Measurements from ENCODE around the gene DLX6.

The DLX6 gene

DNA sequence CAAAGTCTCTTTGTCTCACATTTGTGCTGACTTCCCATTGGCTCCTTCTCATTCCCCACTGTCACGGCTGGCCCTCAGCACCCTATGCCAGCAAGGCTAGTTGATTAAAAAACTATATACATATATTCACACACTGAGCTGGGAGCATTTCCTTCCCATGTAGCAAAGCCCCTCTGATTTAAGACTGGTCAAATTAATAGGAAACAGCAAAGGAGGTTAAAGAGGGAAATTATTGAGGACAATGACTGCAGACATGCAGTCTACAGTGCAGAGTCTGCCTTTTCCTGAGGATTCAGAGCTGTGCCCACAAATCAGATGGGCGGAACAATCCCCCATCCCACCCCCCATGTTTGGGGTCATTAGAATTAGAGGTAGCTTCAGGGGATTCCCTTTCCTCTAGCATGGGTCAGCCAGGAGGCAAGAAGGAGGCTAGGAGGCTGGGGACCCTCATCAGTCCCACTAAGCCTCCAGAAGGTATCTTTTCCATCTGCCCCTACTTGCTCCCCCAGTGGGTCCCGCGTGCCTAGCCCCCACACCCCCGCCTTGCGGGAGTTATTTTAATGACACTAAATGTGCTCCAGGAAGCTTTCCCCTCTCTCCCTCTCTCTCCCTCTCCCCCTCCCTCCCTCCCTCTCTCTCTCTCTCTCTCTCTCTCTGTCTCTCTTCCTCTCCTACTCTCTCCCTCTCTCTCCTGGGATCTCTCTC, 9.8 kb upstream of the DLX6 start:
- DNase-seq (ENCODE audit: low read depth in 3 of 3): no peak

DNA sequence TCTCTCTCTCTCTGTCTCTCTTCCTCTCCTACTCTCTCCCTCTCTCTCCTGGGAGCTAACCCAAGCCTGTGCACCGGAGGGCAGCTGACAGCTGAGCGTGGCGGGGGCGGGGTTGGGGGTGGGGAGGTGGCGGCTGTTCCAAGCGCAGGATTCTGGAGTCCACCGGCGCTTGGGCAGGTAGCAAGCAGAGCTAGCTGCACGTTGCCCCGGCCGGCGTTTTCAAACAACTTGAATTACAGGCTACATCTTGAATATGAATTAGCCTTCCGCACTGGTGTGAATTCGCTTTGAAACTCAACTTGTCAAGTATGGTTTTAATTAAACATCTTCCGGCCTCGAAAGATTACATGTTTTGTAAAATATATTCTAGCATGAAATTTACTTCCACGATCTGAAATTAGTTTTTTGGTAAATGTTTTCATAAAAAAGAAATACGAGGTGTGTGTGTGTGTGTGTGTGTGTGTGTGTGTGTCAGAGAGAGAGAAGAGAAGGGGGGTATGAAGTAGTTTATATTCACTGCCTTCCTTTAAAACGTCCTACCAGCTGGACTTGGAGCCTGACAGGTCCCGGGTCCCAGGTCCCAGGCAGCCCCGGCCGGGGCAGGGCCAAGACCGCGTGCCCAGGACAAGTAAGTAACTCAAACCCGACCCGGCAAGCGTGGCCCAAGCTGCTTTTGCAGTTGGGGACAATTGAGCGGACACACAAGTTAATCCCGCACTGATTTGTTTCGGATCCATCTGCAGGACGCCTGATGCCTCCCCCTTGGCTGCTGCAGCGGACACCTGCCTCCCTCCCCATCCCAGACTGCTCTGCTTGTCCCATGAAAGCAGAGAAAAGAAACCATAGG, 9.0 kb upstream of the DLX6 start:
- no peak for DNase-seq (ENCODE audit: low read depth in 3 of 3)

DNA sequence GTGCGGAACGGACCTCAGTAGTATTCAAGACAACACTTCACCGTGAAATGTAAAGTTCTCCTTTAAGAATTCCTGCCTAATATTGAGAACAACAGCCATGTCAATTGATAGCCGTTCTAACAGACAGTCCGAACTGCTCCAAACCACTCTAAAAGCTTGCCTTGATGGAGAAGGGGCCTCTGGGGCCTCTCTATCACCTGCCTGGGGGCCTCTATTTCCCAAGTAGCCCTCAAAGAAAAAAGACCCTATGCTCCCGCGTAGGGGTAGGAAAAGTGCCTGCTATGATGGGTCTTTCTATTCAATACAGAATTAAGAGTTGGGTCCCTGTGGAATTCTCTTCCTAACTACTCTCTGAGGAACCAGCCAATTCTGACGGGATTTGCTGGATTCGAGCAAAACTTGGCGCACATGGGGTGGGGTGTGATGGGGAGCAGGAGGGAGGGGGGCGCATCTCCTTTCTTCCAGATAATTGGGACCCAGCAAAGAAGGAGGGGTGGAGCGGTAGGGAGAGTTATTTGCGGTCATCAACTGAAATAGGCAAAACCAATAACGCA, 8.3 kb upstream of the DLX6 start:
- DNase-seq (ENCODE audit: low read depth in 3 of 3): no peak

DNA sequence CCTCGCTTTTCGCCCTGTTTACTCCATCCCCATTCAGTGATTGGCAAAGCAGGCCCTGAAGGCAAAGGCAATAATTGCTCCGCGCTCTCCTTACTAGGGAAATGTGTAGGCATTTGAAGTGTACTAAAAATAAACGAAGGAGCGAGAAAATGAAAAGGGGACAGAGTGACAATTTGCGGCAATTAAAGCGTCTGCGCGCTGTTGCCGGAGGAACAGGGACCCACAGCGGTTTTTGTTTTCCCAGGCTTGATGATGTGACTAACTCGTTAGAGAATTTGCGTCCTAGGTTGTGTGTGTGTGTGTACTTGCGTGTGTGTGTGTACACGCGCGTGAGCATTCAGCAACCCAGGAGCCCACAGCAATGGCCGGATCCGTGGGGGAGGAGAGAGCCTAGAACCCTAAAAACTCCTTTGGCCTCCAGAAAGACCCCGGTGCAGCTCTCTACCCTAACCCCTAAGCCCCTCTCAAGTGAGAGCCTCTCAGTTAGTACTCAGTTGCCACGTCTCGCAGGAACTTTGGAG, 7.8 kb upstream of the DLX6 start:
- no peak for DNase-seq (ENCODE audit: low read depth in 3 of 3)

DNA sequence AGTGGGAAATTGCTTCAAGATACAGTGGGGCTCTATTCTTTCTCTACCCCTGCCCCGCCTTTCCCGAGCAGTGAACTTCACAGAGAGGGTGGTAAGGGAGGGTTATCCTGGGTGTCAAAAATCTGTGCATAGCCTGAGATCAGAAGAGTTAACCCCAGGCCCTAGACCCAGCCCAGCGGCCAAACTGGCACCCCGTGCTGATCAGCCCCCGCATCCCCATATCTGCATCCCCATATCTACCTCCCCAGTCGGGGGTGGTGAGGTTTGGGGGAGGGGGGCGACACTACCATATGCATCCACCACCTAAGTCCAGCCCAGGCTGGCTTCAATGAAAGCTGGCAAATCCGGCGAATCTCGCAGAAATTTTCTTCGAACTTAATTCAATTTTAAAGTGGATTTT, 7.0 kb upstream of the DLX6 start:
- DNase-seq (ENCODE audit: low read depth in 3 of 3): no peak

DNA sequence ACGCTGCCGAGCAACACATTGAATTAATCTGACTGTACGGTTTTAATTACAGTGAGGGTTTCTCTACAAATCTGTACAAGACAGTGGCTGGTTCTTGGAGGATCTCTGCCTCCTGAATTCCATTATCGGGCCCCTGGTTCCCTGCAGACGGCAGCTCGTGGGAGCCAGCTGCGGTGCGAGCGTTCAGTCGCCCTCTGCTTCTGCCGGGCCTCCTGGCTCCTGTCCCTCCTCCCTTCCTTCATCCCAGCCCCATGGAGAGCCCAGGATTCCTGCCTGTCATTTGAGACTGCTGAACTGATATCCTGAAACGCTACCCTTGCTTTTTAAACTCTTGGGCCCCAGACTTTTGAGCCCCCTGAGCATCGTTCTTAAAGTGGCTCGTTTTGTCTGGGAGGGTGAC, 6.6 kb upstream of the DLX6 start:
- DNase-seq (ENCODE audit: low read depth in 3 of 3): no peak

DNA sequence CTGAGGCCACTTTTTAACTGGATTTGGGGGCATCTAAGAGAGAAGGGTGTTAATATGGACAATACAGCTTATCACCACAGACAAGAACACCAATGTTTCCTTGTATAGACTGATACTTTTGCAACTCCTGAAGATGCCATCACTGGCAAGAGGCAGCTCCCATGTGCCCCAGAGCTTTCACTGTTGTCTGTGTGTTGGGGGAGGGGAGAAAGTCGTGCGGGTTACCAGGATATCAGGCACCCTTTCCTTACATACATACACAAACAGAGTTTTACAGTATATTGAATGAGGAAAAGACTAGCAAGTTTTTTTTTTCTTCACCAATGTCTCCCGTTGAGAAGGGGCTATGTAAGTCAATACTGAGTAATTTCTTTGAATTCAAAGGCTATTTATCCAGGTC, 4.1 kb upstream of the DLX6 start:
- DNase-seq (ENCODE audit: low read depth in 3 of 3): no peak

DNA sequence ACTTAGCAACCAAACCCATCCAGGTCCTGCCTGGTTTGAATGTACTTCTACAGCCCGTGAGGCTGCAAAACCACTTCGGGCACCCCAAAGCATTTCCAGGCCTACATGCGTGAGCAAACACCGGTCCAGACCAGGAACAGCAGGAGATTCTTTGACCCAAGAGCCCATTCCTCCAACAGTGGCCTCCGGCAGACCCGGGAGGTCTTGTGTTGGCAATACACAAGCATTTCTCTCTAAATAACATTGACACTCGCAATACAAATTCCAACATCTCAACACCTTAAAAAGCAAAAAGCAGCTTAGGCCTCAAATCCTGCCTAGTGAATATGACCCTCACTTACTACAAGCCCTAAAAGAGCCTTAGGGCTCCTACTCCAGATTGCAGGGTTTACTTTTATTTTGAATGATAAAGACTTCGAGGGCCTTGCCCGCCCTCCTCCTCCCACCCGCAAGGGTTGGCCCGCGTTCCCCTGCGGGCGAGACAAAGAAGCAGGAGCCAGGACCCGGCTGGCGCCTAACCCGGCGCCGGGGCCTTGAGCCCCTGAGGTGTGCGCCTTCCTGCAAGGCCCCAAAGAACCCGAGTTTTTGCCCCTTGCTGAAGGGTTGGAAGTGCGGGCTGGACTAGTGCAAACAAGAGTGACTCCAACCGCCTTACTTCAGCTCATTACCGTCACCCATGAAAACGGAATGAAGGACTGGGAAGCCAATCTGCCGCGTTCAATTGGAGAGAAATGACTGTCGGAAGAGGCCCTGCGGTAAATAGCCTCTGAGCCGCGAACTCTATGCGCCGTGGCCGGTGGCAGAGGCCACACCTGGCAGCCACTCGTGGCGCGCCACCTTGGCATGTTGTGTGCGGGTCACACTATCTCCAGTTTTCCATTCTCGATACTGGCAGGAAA, 3.4 kb upstream of the DLX6 start:
- no peak for DNase-seq (ENCODE audit: low read depth in 3 of 3)

DNA sequence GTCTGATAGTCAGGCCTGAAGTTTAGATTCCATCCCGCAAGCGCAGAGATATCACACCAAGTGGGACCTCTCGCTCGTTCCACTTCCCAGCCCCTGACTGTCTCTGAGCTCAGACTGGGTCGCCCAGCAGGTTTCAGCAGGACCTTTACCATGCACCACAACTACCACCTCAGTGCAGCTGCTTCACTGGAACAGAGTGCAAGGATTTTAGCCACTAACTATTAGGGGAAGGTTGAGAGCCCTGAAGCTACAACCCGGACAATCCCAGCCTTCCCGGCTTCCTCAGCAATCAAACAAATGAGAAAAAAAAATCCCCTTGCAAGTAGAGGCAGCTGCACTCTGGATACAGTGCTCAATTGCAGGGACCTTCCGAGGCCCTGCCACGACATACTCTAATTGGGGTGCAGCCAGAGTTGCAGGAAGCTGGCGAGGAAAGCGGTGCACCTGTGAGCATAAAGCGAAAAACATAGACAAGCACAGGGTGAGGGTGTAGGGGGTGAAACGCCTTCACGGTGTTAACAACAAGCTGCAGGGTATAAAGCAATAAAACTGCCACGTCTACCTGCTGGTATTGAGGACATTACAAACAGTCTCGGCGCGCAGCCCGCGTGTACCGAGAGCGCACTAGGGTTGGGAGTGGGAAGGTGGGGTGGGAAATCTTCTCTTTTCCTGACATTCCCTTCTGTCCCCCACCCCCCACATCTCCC, 2.6 kb upstream of the DLX6 start:
- DNase-seq (ENCODE audit: low read depth in 3 of 3): no peak

DNA sequence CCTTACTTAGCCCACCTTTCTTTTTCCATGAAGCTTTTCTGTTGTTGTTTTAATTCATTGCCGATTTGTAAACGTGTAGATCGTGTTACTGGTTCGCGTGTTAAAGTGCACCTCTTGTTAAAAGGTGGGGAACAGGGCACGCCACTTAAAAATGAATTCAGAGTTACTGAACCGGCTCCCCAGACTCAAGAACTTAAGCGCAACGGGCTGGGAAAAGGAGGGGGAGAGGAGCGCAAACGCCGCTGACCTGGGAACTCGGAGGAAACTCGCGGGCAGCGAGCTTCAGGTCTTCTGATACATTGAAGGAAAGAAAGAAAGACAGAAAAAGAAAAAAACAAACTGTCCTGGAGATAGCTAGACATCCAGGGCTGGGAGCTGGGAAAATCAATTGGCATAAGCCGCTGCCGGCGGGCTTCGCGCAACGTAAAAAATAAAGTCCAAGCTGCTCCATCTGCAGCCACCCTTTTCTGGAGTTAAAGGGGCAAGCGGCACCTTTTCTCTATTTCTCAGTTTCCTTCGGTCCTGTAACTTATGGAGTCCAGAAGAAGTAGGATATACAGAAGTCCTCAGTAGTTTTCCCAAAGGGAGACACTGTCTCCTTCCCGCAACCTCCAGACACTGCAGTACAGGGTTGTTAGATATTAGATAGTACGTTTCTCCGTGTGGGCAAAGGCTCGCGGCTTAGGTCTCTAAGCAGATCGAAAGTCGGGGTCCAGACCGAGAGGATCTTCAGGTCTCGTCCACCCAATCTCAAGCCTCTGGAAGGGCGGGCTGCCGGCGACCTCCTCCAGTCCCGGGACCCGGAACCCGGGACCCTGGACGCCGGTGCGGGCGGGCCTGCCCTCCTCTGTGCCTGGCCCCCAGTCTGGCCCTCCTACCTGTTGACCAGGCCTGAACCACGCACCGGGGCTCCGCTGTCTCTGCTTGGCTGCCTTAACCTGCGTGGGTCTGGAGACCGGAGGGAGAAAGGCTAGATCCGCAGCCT, 1.8 kb upstream of the DLX6 start:
- DNase-seq (ENCODE audit: low read depth in 3 of 3): no peak

DNA sequence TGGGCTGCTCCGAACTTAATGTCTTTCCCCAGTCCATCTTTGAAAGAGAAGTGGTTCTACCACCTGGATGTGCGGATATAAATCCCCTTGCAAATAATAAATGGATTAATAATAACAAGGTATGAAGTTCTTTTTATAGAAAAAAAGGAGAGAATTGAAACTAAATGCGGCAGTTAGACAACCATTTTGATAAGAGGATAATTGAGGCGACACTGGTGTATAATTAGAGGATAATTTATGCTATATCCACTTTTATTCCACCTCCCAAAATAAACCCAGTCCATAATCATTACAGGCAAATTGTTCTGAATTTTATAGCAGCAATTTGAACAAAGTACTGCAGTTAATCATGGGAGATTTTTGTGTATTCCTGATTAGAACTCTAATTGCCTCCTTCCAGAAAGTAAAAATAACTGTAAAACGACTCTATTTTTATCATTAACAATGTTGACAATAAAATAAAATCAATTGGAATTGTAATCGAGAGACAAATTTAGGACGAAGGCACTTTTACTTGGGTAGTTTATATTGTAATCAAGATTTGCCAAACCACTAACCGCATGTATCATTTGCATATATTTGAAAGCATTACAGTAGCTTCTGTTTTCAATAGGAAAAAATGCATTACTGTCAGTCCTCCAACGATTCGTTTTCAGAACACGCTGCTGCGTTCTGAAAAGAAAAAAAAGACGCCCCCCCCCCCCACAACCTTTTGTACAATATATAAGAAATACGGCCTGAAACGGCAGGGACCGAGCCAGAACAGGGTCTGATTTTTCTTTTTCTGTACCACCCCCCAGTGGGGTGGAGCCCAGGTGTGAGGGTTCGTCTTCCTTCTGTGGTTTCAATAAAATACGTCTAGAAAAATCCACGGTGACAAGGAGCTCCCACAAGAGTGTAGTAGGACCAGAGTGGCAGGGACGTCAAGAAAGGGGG, 838 bp upstream of the DLX6 start:
- no peak for DNase-seq (ENCODE audit: low read depth in 3 of 3)

DNA sequence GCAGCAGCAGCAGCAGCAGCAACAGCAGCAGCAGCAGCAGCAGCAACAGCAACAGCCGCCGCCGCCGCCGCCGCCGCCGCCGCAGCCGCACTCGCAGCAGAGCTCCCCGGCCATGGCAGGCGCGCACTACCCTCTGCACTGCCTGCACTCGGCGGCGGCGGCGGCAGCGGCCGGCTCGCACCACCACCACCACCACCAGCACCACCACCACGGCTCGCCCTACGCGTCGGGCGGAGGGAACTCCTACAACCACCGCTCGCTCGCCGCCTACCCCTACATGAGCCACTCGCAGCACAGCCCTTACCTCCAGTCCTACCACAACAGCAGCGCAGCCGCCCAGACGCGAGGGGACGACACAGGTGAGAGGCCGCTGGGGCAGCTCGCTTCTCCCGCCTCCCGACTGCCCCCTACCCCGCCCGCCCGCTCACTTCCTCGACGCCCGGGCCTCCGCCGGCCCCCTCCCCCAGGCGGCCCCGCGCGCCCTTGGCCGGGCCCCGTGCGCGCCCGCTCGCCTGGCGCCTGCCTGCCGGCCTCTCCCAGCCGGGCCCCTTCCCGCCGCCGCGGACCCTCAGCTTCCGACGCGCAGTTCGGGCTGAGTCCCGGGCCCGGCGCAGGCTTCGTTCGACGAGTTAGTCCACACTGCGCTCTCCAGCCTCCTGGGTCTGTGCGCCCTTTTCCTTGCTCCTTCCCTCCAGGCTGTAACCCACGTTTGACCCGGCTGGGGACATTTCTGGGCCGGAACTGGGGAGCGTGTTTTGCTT, 882 bp downstream of the DLX6 start:
- no peak for DNase-seq (ENCODE audit: low read depth in 3 of 3)

DNA sequence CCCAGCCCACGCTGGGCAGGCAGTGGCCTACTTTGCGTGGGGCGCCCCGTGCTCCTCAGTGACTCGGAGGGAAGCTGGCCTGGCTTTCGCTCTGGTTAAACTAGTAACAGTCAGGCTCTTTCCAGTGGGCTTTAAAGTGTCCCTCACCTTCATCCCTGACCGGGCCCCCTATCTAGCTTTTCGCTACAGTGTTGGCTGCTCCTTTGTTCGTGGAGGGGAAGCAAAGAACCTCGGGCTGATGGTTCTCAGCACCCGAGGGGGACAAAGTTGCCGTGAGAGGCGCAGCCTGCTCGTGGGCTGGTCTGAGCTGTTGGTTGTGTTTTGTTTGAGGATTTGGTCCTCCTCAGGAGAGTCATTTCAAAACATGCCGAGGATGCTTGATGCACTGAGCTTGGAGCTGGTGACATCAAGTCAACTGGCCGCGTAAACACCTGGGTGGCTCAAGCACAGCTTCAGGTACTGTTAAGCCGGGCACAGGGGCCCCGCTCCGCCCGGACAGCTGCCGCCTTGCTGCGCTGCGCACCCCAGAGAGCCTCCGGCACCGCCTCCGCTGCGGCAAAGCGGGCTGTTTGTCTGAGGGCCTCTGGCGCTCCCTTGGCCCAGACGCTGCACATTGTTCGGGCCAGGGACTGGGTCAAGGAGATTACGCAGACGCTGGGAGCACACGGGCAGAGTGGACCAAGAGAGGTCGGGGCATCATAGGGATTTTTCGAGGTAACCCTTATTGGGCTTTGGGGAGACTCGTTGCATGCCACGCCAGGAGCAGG, 1.6 kb downstream of the DLX6 start:
- DNase-seq (ENCODE audit: low read depth in 3 of 3): no peak

DNA sequence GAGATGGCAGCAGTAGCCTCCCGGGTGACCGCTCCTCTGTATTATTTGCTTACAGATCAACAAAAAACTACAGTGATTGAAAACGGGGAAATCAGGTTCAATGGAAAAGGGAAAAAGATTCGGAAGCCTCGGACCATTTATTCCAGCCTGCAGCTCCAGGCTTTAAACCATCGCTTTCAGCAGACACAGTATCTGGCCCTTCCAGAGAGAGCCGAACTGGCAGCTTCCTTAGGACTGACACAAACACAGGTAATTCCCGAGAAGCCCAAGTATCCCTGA, 2.2 kb downstream of the DLX6 start:
- no peak for DNase-seq (ENCODE audit: low read depth in 3 of 3)

DNA sequence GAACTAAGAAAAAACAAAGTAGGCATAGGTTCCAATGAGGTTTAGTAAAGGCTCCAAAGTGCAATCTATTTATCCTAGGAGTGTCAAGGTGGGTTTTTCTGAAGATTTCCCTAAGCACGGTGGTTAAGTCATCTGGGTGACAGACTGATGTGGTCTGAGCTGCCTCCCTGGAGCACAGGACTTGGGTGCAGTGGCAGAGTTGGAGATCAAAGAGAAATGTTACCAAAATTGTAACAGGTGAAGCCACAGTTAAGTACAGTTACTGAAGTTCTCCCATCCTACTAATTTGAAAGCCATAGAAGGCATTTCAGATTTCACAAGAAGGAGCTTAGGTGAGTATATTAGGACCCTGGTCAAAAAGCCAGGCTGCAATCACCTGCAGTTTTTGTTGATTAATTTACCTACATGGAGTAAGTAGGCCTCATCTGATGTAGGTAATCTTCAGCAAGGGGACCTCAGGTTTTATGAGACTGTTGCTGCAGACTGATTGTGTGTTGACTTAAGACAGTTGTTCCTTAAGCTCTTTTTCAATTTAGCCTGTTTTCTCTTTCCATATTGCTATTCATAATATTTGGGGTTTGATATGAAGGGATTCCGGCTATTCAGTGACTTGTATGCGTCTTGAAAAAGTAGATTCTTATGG, 3.0 kb downstream of the DLX6 start:
- no peak for DNase-seq (ENCODE audit: low read depth in 3 of 3)

DNA sequence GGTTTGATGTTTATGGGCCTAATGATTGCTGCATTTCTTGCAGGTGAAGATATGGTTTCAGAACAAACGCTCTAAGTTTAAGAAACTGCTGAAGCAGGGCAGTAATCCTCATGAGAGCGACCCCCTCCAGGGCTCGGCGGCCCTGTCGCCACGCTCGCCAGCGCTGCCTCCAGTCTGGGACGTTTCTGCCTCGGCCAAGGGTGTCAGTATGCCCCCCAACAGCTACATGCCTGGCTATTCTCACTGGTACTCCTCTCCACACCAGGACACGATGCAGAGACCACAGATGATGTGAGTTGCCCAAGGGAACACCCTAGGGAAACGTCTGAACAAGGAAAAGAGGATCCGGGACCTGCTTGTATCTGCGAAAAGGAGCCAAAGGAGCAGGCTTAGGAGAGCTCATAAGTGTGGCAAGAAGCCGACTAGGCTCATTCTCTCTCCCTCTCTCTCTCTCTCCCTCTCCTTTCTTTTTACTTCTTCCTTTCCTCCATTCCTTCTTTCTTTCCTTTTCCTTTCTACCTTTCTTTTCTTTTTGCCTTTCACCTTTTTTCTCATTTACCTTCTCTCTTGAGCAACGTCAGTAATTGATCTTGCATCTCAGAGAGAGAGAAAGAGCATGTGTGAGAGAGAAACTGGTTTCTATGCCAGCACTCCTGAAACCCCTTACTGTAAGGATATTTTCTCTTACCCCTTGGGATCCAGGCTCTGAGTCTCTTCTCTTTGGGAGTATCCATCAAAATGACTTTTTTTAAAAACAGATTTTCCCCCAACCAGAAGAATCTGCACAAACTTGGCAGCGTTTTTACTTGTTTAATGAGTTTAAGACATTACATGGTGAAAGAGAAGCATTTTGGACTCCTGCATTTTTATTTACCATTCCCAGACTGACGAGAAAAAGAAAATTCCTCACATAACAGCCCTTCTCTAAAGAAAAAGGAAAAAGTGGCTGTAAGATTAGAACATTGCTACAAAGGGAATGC, 4.7 kb downstream of the DLX6 start:
- DNase-seq (ENCODE audit: low read depth in 3 of 3): no peak
